ENCODE results near the gene VSNL1. TPM values are rescaled to one million over a fixed set of nuclear protein-coding genes. Genes with fewer than 3 reads are reported as not detected.

The VSNL1 gene
- total RNA-seq, 1 donor from 2014 or later: 19.6 TPM

DNA sequence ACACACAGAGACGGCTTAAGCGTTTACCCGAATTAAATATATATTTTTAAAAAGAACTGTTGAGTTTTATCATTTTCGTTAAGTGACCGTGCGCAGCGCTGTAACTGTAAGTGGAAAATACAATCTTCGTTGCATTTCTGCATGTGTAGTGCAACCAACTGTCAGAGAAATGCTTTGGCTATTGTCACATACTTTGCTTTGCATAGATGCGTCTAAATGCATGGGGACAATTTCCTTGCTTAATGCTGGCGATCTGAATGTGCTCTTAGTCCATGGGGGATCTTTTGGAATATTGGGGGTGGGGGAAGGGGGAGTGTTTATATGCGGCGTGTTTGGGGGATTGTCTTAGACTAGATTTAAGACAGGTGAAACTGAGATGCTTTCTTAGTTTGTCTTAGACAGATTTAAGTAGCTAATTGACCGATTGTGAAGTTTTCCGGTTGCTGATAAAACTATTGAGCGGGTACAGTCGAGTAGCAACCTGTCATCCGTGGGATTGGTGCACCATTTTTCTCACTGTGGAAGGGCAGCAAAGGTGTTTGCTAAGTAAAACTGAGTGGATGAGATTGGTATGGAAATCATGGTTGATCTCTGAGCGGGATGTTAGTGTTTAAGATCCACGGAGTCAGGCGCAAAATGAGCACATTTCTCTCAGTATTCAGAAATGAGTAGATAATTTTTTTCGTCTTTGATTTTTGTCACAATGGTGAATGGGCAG is 476 bp downstream of the VSNL1 start:
- TF ChIP-seq, protein P1, sequence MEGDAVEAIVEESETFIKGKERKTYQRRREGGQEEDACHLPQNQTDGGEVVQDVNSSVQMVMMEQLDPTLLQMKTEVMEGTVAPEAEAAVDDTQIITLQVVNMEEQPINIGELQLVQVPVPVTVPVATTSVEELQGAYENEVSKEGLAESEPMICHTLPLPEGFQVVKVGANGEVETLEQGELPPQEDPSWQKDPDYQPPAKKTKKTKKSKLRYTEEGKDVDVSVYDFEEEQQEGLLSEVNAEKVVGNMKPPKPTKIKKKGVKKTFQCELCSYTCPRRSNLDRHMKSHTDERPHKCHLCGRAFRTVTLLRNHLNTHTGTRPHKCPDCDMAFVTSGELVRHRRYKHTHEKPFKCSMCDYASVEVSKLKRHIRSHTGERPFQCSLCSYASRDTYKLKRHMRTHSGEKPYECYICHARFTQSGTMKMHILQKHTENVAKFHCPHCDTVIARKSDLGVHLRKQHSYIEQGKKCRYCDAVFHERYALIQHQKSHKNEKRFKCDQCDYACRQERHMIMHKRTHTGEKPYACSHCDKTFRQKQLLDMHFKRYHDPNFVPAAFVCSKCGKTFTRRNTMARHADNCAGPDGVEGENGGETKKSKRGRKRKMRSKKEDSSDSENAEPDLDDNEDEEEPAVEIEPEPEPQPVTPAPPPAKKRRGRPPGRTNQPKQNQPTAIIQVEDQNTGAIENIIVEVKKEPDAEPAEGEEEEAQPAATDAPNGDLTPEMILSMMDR (IDR thresholded peaks at IDR 0.05; ENCODE audit: unreplicated experiment): no peak
- H3K4me3 Mint-ChIP-seq (ENCODE audit: unreplicated experiment): peak overlapping the region; percentile 95
- H3K4me1 Mint-ChIP-seq (ENCODE audit: unreplicated experiment): peaks cover 35% of the 10 kb centered on the region
- H3K27ac Mint-ChIP-seq (ENCODE audit: unreplicated experiment): peak overlapping the region; percentile 57
- H3K27me3 Mint-ChIP-seq (ENCODE audit: unreplicated experiment): peaks cover 5% of the 10 kb centered on the region
- H3K9me3 Mint-ChIP-seq (ENCODE audit: unreplicated experiment): no peaks in the 10 kb centered on the region
- no peaks in the 10 kb centered on the region for H3K36me3 Mint-ChIP-seq (ENCODE audit: low read depth, unreplicated experiment)
- DNase-seq (ENCODE audit: low spot score): no peak

DNA sequence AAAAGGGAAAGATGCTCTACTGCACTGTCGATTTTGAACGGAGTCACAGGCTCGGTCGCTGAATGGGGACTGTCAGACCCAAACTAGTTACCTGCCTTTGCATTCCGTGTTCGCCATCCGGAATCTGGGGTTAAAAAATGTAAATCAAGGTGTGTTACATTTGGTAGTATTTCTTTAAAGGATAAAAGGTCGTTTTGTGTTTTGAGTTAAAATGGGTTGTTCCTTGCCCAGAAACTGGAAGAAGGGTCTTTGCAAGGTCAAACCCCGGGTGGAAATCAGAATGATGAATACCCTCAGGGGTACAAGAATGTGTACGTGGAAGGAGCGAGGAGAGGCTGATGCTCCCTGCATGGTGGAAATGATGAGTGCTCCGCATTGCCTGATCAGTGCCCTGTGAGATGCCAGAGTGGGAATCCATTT is 1.0 kb downstream of the VSNL1 start:
- no peaks in the 10 kb centered on the region for H3K36me3 Mint-ChIP-seq (ENCODE audit: low read depth, unreplicated experiment)
- TF ChIP-seq, protein P1 (IDR thresholded peaks at IDR 0.05; ENCODE audit: unreplicated experiment): no peak
- H3K27ac Mint-ChIP-seq (ENCODE audit: unreplicated experiment): peak overlapping the region; percentile 57
- H3K4me1 Mint-ChIP-seq (ENCODE audit: unreplicated experiment): peaks cover 39% of the 10 kb centered on the region
- no peak for DNase-seq (ENCODE audit: low spot score)
- H3K4me3 Mint-ChIP-seq (ENCODE audit: unreplicated experiment): peak overlapping the region; percentile 95
- peaks cover 5% of the 10 kb centered on the region for H3K27me3 Mint-ChIP-seq (ENCODE audit: unreplicated experiment)
- H3K9me3 Mint-ChIP-seq (ENCODE audit: unreplicated experiment): no peaks in the 10 kb centered on the region

DNA sequence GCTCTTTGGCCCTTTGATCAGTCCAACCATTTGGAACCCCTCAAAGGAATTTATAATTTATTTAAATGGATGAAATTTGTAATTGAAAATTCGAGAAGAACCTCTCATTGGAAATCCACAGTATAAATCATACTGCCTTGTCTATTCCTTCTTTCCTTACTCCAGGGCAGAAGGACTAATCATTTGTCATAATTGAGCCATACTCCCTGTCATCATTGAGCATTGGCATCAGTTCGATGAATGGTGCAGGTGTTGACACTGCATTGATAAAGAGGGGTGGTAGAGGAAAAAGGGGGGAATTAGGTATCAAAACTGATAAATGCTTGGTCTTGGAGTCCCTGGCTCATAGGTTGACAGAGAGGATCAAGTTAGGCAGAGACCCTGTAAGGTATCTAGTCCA is 2.0 kb downstream of the VSNL1 start:
- Mint-ChIP-seq H3K9me3 (ENCODE audit: unreplicated experiment) (no peaks in the 10 kb centered on the region), H3K4me1 (ENCODE audit: unreplicated experiment) (peaks cover 41% of the 10 kb centered on the region), H3K4me3 (ENCODE audit: unreplicated experiment) (no peak overlapping the region), H3K27me3 (ENCODE audit: unreplicated experiment) (peaks cover 5% of the 10 kb centered on the region), H3K36me3 (ENCODE audit: low read depth, unreplicated experiment) (no peaks in the 10 kb centered on the region), H3K27ac (ENCODE audit: unreplicated experiment) (no peak overlapping the region)
- no peak for DNase-seq (ENCODE audit: low spot score)
- TF ChIP-seq, protein P1 (IDR thresholded peaks at IDR 0.05; ENCODE audit: unreplicated experiment): no peak

DNA sequence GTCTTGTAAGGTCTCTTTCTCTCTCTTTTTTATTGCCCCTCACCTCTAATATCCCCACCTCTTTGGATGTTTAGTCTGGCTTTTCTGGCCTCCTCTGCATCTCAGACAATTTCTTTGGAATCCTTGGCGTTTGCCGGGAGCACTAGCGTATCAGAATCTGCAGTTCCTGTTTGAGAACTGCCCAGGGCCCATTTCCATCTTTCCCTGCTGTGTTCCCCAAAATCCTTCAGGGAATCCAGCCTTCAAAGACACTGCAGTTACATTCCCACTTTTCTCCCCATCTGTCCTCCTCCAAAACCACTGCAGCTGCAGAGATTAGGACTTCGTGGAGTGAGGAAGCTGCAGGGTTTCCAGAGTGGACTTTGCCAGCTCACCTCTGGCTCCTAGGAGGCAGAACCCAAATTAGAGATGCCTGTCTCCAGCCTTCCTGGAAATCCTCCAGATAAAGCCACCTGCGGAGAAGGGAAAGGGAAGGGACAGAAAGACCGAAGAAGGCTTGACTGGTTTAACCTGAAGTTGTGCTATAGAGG is 2.7 kb downstream of the VSNL1 start:
- no peaks in the 10 kb centered on the region for H3K9me3 Mint-ChIP-seq (ENCODE audit: unreplicated experiment)
- H3K4me3 Mint-ChIP-seq (ENCODE audit: unreplicated experiment): peak overlapping the region; percentile 3
- H3K36me3 Mint-ChIP-seq (ENCODE audit: low read depth, unreplicated experiment): no peaks in the 10 kb centered on the region
- TF ChIP-seq, protein P1 (IDR thresholded peaks at IDR 0.05; ENCODE audit: unreplicated experiment): no peak
- H3K27me3 Mint-ChIP-seq (ENCODE audit: unreplicated experiment): peaks cover 5% of the 10 kb centered on the region
- DNase-seq (ENCODE audit: low spot score): no peak
- peaks cover 46% of the 10 kb centered on the region for H3K4me1 Mint-ChIP-seq (ENCODE audit: unreplicated experiment)
- no peak overlapping the region for H3K27ac Mint-ChIP-seq (ENCODE audit: unreplicated experiment)

DNA sequence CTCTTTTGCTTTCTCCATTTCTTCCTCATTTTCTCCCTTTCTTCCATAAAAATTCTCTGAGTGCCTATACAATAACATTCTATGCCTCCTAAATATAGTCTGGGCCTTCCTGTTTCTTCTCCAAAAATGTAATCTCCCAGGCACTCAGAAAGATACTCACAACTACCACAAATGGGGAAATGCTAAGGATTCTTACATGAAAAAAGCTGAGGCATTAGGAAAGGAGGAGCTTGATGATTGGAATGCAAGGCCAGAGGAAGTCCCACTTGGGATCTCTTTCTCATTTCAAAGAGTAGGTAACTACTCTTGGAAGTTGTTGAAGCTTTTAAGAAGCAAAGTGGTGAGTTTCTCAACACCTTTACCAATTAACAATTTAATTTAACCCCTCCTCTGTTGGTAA is 3.4 kb downstream of the VSNL1 start:
- no peaks in the 10 kb centered on the region for H3K9me3 Mint-ChIP-seq (ENCODE audit: unreplicated experiment)
- peaks cover 53% of the 10 kb centered on the region for H3K4me1 Mint-ChIP-seq (ENCODE audit: unreplicated experiment)
- peaks cover 5% of the 10 kb centered on the region for H3K27me3 Mint-ChIP-seq (ENCODE audit: unreplicated experiment)
- TF ChIP-seq, protein P1 (IDR thresholded peaks at IDR 0.05; ENCODE audit: unreplicated experiment): no peak
- H3K27ac Mint-ChIP-seq (ENCODE audit: unreplicated experiment): peak overlapping the region; percentile 59
- no peak for DNase-seq (ENCODE audit: low spot score)
- H3K36me3 Mint-ChIP-seq (ENCODE audit: low read depth, unreplicated experiment): no peaks in the 10 kb centered on the region
- peak overlapping the region; percentile 15 for H3K4me3 Mint-ChIP-seq (ENCODE audit: unreplicated experiment)
